ENCODE data around the gene SLC26A1. TPM values are rescaled to one million over a fixed set of nuclear protein-coding genes. Genes with fewer than 3 reads are reported as not detected.

Gene SLC26A1
- total RNA-seq, 1 donor from 2014 or later = 2.9 TPM

DNA sequence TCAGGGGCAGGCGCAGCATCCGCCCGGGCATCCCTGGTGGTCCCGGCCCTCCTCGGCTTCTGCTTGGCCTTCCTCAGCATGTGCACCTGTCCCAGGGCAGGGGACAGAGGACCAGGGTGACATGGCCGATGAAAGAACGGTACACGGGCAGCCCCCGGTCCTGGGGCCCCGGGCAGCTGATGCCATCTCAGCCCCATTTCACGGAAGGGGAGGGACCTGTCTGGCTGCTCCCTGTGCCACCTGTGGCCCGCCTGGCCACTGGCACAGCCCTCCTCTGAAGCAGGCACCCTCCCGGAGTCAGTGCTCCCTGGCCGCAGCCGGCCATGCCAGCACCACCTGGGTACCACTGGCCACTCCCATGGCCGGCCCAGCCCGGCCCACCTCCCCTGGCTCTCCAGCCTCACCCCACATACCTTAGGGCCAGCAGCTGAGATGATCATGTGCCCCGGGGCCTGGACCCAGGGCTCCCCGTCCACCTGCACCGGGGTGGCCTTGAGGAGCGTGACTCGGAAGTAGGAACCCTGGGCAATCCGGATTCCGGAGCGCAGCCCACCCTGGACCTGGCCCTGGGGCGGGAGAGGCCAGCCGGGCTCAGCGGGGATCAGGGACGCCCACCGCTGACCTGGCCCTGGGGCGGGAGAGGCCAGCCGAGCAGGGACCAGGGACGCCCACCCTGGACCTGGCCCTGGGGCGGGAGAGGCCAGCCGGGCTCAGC is 32.4 kb downstream of the SLC26A1 start:
- TF ChIP-seq CTCF (IDR thresholded peaks at IDR 0.05) (no peak), POLR2A (IDR thresholded peaks at IDR 0.05) (no peak)
- intact Hi-C loops (cut with DNase I) = no loop called here
- no peak for DNase-seq (ENCODE audit: extremely low spot score in 2 of 2)
- H3K27me3 ChIP-seq = no peaks in the 10 kb centered on the region
- H3K9me3 ChIP-seq = no peaks in the 10 kb centered on the region
- no peak overlapping the region for H3K4me3 ChIP-seq
- peaks cover 0 to 38% of the 10 kb centered on the region in 2 donors for H3K36me3 ChIP-seq
- no peak overlapping the region for H3K27ac ChIP-seq
- peaks cover 17% of the 10 kb centered on the region for H3K4me1 ChIP-seq

GRCh38 chr4:960140-960635 is 33.0 kb downstream of the SLC26A1 start:
- H3K4me3 ChIP-seq = no peak overlapping the region
- H3K9me3 ChIP-seq = no peaks in the 10 kb centered on the region
- H3K4me1 ChIP-seq = peaks cover 17% of the 10 kb centered on the region
- H3K27me3 ChIP-seq = no peaks in the 10 kb centered on the region
- intact Hi-C loops (cut with DNase I) = no loop called here
- no peak overlapping the region for H3K27ac ChIP-seq
- no peak for DNase-seq (ENCODE audit: extremely low spot score in 2 of 2)
- H3K36me3 ChIP-seq = peaks cover 0 to 35% of the 10 kb centered on the region in 2 donors
- TF ChIP-seq POLR2A (IDR thresholded peaks at IDR 0.05) (no peak), POLR2AphosphoS5 (IDR thresholded peaks at IDR 0.05; ENCODE audit: insufficient read depth in 1 of 2, low read depth in 1 of 2) (no peak), CTCF (IDR thresholded peaks at IDR 0.05) (no peak)

GRCh38 chr4:959338-960139 is 33.7 kb downstream of the SLC26A1 start:
- DNase-seq (ENCODE audit: extremely low spot score in 2 of 2) = no peak
- intact Hi-C loops (cut with DNase I) = no loop called here
- H3K27ac ChIP-seq = no peak overlapping the region
- H3K4me1 ChIP-seq = peaks cover 17% of the 10 kb centered on the region
- peaks cover 0 to 37% of the 10 kb centered on the region in 2 donors for H3K36me3 ChIP-seq
- TF ChIP-seq POLR2A (IDR thresholded peaks at IDR 0.05) (no peak), POLR2AphosphoS5 (IDR thresholded peaks at IDR 0.05; ENCODE audit: insufficient read depth in 1 of 2, low read depth in 1 of 2) (no peak), CTCF (IDR thresholded peaks at IDR 0.05) (no peak)
- no peaks in the 10 kb centered on the region for H3K9me3 ChIP-seq
- H3K27me3 ChIP-seq = no peaks in the 10 kb centered on the region
- no peak overlapping the region for H3K4me3 ChIP-seq

GRCh38 chr4:958696-959337 is 34.4 kb downstream of the SLC26A1 start:
- H3K27ac ChIP-seq = no peak overlapping the region
- TF ChIP-seq POLR2AphosphoS5 (IDR thresholded peaks at IDR 0.05; ENCODE audit: insufficient read depth in 1 of 2, low read depth in 1 of 2) (no peak), POLR2A (IDR thresholded peaks at IDR 0.05) (no peak), CTCF (IDR thresholded peaks at IDR 0.05) (no peak)
- H3K9me3 ChIP-seq = no peaks in the 10 kb centered on the region
- peaks cover 17% of the 10 kb centered on the region for H3K4me1 ChIP-seq
- intact Hi-C loops (cut with DNase I) = no loop called here
- H3K36me3 ChIP-seq = peaks cover 0 to 37% of the 10 kb centered on the region in 2 donors
- H3K4me3 ChIP-seq = no peak overlapping the region
- no peak for DNase-seq (ENCODE audit: extremely low spot score in 2 of 2)
- no peaks in the 10 kb centered on the region for H3K27me3 ChIP-seq
